ENCODE data around the gene NDRG2.

DNA sequence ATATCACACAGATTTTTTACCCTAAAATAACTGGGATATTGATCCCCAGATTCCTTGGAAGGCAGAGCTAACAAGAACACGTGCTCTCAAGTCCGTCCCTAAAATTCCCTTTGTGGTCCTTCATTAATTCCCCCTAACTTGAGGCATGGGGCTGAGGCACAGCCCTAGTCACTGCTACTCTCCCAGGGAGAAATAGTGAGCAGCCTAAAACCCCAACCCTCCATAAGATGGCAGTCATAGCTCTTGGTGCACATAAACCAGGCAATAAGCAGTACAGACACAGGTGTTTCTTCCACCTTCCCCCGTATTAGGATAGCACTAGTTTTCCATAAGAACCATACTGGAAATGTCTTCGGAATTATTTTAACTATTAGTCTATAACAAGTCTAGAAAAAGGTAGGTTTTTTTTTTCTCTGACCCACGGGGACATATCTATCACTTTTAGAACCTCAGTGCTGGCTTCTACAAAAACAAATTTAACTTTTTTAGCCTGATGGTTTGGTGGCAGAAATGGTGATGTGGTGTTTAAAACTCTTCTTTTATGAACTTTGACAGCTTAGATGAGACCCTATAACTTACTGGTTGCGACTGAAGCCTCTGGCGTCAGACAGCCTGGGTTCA lies 42.1 kb upstream of the NDRG2 start:
- TF ChIP-seq POLR2A (IDR thresholded peaks at IDR 0.05; ENCODE audit: low read depth, low read length) (no peak), POLR2AphosphoS5 (IDR thresholded peaks at IDR 0.05; ENCODE audit: low read depth, low read length) (no peak), TAF1 (IDR thresholded peaks at IDR 0.05; ENCODE audit: low read depth, low read length) (no peak), SPI1 (IDR thresholded peaks at IDR 0.05; ENCODE audit: low read depth, low read length) (no peak), PAX5 (IDR thresholded peaks at IDR 0.05; ENCODE audit: insufficient read depth, low read length, severe bottlenecking) (no peak)

All from GM12891 (cell line).